Activated CD4-positive, alpha-beta T cell treated with anti-CD3 and anti-CD28 coated beads for 24 hours (primary cell): ENCODE measurements around the gene GRM2.

ENCODE experiments used
- DNase-seq, 2 donors: peaks; one replicate each; pipeline ENCODE4 v3.0.0-alpha.2; 2020; ENCODE audit warnings: low read depth in 2 of 2

Gene GRM2

DNA sequence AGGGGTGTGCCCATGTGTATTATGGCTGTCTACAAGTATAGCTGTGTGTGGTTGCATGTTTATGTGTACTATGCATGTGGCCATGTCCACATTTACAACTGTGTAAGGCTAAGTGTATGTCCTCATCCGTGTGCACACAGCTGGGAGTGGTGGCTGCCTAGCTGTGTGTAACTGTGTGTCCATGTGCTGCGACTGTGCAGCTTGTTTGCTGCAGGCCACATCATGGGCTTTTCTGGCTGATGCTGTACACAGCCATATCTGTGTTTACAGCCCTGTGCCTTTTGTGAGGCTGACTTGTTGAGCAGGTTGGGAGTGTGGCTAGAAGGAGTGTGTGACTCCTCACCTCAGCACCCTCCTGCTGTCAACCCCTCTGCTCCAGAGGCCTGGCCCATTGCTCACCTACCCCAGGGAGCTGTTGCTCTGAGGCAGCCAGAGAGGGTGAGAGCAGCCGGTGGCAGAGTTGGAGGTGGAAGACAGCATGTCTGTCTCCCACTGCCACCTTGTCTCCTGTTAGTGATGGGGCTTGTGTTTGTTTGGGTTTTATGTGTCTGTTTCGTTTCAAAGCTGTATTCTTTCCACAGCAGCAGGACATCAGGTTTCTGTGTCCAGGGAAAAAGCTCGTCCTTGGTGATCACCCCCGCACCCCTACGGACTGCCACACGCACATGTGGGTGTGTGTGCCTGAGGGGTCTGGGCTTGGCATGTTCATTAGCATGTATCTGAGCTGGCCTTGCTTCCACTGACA, 1.4 kb upstream of the GRM2 start:
- no peak for DNase-seq

DNA sequence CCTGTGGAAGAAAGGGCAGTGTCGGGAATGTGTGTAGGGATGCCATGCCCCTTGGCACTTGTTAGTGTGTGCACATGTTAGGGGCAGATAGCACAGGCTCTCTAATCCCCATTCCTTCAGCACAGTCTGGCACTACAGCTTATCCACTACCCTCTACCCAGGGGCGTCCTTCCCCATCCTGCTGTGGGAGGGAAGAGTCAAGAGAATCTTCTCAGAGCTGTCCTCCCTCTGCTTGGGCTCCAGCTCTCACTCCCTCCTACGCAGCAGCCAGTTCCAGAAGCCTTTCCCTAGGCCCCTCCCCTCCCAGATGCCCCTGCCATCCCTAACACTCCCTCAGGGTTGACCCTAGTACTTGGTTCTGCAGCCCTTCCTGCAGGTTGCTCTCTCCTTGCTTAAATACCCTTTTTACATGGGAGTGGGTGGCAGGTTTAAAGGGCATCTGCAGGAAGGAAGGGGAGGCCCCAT, 815 bp upstream of the GRM2 start:
- no peak for DNase-seq

DNA sequence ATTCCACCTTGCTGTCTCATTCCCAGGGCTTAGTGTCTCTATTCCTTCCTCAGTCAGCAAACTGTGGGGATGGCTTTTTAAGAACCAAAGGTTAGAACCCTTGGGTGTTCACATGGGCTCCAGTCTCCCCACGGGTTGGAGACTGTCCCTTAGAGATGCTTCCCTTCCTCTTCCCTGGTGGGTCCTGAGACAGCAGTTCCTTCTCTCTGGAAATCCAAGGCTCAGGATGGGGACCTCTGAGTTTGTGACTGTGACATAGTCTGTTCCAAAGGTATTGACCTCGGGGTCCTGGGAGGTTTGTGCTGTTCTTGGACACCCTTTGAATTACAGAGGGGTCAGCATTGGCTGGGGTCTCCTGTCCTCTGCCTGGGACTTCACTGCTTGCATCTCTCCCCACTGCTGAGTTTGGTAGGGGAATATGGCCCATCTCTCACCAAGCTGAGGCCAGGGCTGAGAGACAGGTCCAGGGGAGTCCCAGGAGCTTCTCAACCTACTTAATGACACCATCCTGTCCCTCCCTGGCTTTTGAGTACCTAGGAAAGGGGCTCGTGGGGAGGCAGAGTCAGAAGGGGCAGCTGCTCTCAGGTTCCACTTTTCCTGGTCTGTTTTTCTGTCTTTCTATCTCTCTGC, 1.5 kb downstream of the GRM2 start:
- no peak for DNase-seq

DNA sequence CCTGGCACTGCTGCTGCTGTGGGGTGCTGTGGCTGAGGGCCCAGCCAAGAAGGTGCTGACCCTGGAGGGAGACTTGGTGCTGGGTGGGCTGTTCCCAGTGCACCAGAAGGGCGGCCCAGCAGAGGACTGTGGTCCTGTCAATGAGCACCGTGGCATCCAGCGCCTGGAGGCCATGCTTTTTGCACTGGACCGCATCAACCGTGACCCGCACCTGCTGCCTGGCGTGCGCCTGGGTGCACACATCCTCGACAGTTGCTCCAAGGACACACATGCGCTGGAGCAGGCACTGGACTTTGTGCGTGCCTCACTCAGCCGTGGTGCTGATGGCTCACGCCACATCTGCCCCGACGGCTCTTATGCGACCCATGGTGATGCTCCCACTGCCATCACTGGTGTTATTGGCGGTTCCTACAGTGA, 2.1 kb downstream of the GRM2 start:
- DNase-seq: no peak

- DNase-seq: no peak
These were observed 2.8 kb downstream of the GRM2 start for GRCh38 chr3:51709675-51710074.

- no peak for DNase-seq
These were observed 3.9 kb downstream of the GRM2 start for GRCh38 chr3:51710631-51711351.

GRCh38 chr3:51711352-51712037, 4.6 kb downstream of the GRM2 start:
- DNase-seq: no peak

- no peak for DNase-seq
These were observed 5.2 kb downstream of the GRM2 start for GRCh38 chr3:51712038-51712420.

DNA sequence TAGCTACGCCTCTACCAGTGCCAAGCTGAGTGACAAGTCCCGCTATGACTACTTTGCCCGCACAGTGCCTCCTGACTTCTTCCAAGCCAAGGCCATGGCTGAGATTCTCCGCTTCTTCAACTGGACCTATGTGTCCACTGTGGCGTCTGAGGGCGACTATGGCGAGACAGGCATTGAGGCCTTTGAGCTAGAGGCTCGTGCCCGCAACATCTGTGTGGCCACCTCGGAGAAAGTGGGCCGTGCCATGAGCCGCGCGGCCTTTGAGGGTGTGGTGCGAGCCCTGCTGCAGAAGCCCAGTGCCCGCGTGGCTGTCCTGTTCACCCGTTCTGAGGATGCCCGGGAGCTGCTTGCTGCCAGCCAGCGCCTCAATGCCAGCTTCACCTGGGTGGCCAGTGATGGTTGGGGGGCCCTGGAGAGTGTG, 5.7 kb downstream of the GRM2 start:
- DNase-seq: no peak

DNA sequence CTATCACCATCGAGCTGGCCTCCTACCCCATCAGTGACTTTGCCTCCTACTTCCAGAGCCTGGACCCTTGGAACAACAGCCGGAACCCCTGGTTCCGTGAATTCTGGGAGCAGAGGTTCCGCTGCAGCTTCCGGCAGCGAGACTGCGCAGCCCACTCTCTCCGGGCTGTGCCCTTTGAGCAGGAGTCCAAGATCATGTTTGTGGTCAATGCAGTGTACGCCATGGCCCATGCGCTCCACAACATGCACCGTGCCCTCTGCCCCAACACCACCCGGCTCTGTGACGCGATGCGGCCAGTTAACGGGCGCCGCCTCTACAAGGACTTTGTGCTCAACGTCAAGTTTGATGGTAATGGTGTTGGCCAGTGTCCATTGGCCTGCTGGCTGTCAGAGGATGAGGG, 6.1 kb downstream of the GRM2 start:
- no peak for DNase-seq

DNA sequence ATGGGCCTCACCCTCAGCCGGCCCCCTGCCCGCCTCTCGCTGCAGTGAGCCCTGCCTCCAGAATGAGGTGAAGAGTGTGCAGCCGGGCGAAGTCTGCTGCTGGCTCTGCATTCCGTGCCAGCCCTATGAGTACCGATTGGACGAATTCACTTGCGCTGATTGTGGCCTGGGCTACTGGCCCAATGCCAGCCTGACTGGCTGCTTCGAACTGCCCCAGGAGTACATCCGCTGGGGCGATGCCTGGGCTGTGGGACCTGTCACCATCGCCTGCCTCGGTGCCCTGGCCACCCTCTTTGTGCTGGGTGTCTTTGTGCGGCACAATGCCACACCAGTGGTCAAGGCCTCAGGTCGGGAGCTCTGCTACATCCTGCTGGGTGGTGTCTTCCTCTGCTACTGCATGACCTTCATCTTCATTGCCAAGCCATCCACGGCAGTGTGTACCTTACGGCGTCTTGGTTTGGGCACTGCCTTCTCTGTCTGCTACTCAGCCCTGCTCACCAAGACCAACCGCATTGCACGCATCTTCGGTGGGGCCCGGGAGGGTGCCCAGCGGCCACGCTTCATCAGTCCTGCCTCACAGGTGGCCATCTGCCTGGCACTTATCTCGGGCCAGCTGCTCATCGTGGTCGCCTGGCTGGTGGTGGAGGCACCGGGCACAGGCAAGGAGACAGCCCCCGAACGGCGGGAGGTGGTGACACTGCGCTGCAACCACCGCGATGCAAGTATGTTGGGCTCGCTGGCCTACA, 8.5 kb downstream of the GRM2 start:
- DNase-seq: no peak

DNA sequence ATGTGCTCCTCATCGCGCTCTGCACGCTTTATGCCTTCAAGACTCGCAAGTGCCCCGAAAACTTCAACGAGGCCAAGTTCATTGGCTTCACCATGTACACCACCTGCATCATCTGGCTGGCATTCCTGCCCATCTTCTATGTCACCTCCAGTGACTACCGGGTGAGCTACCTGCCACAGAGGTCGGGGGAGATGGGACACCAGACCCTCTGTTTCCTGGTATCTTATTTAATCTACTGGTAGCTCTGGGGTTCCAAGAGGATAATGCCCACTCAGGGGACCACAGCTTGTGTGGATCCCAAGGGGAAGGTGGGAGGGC, 9.1 kb downstream of the GRM2 start:
- no peak for DNase-seq

DNA sequence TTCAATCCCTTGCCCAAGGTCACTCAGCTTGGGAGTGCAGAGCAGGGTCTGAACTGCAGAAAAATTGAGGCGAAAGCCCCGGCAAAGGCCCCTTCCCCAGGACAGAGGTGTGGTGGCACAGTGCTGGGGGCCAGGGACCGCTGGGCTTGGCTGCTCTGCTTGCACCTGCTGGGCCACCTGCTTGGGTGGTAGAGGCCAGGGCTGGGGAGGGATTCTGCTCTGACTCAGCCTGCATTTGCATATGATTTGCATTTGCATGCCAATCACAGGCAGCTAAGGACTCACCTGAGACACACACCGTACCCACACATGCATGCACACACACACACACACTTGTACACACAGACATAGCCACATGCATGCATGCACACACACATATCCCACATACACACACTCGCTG, 9.9 kb downstream of the GRM2 start:
- no peak for DNase-seq

- no peak for DNase-seq
These were observed 10.6 kb downstream of the GRM2 start for GRCh38 chr3:51717446-51717845.

DNA sequence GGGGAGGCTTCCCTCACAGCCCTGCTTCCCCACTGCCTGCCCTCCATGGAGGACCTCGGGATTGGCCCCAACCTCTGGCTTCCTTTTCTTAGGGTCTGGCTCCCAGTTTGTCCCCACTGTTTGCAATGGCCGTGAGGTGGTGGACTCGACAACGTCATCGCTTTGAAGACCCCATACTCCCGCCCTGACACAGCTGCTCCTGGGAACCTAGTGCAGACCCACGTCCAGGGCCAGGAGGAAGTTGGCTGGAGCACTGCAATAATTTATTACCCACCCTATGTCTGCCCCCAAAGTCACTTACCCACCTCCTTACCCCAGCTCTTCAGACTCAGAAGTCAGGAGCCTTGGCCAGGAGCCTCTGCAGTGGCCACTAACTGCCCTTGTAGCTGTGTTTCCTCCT, 11.1 kb downstream of the GRM2 start:
- no peak for DNase-seq

- DNase-seq: peak; percentile 7 to 62
These were observed 11.9 kb downstream of the GRM2 start for GRCh38 chr3:51718547-51719409.

DNA sequence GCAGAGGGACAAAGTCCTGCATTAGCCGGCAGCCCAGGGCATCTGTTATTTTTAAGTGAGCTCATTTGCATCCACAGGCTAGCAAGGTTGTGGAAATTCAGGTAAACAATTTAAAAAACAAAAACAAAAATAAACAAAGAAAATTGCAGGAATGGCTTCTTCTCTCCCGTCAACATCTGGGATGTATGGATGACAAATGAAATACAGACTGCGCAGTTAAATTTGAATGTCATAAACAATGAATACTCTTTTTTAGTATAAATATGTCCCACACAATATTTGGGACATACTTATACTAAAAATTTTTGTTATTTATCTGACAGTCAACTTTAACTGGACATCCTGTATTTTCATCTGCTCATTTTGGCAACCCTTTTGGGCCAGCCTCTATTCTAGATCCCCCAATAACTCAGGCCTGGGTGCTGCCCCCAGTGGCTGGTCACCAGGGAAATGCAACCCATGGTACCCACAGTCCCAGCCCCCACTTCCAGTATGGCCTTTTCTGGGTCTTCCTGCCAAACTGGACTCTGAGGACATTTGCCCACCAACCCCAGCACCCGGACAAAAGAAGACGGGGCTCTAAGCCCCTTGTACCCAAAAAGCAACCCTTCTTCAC, 12.7 kb downstream of the GRM2 start:
- DNase-seq: no peak

DNA sequence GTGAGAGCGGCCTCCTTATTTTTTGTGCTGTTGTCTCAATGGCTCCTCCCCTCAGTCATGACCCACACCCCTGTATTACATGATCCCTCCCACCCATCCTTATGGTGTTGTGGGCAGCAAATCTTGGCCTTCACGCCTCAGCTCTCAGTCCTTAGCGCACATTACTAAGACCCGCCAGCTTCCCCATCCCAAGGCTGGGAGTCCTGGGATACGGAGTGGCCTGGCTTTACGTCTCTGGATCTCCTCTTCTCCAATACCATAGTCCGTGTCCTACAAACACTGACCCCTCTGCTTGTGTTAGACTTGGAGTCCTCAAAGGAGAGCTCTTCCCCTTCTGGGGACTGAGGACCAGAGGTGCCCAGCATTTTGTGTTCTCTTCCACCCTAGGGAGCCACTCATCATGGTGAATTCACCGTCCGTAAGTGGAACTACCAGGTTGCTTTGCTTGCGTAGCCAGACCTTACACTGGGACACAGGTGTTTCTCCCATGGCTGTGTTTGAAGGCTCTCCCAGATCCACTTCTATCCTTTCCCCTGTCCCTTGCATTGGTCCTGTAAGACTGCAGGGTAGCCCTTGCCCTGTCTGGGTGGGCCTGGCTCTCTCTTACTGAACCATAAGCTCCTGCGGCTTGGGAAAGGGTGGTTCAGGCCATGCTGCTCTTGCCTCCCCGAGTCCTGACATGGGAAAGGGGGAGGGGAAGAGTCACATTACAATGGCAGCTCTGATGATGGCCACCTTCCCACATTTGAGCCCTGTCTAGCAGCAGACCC, 13.6 kb downstream of the GRM2 start:
- DNase-seq: no peak

GRCh38 chr3:51721062-51721745, 14.3 kb downstream of the GRM2 start:
- no peak for DNase-seq
